MM.1S (cell line): Measurements from ENCODE around the gene HS3ST6.

Experiments
- DNase-seq: peaks from one replicate; pipeline ENCODE4 v3.0.0-alpha.2; 2015
- H2AFZ ChIP-seq: fragments of 300-600 bp; sonication (generic); 2 replicates; pipeline ENCODE4 v1.6.0; 2016; ENCODE audit warnings: antibody characterized with exemption, low read length
- H3F3A ChIP-seq: fragments of 300-600 bp; sonication (generic); 2 replicates; pipeline ENCODE4 v1.6.1; 2016; ENCODE audit warnings: mild to moderate bottlenecking, antibody characterized with exemption, low read length, moderate library complexity, mixed read lengths; ENCODE audit not compliant: insufficient read depth
- H3K27ac ChIP-seq: fragments of 300-600 bp; sonication (generic); 2 replicates; pipeline ENCODE4 v1.5.1; 2016; ENCODE audit warnings: mild to moderate bottlenecking, low read length
- H3K27me3 ChIP-seq: fragments of 300-600 bp; sonication (generic); replicated peaks from 2 replicates; pipeline ENCODE4 v1.6.0; 2016; ENCODE audit warnings: low read length; ENCODE audit not compliant: insufficient read depth
- H3K36me3 ChIP-seq: fragments of 300-600 bp; sonication (generic); replicated peaks from 2 replicates; pipeline ENCODE4 v1.6.1; 2016; ENCODE audit warnings: mild to moderate bottlenecking, low read length, mixed read lengths; ENCODE audit not compliant: insufficient read depth
- H3K4me1 ChIP-seq: fragments of 300-600 bp; sonication (generic); 2 replicates; pipeline ENCODE4 v1.6.1; 2016; ENCODE audit warnings: low read length, mixed read lengths
- H3K4me2 ChIP-seq: fragments of 300-600 bp; sonication (generic); 2 replicates; pipeline ENCODE4 v1.6.0; 2016; ENCODE audit warnings: low read depth, low read length
- H3K4me3 ChIP-seq: fragments of 300-600 bp; sonication (generic); 2 replicates; pipeline ENCODE4 v1.5.1; 2016; ENCODE audit warnings: low read length, mixed read lengths
- H3K79me2 ChIP-seq: fragments of 300-600 bp; sonication (generic); 2 replicates; pipeline ENCODE4 v1.6.1; 2016; ENCODE audit warnings: mixed run types, low read length, mixed read lengths
- H3K9ac ChIP-seq: fragments of 300-600 bp; sonication (generic); 2 replicates; pipeline ENCODE4 v1.6.1; 2016; ENCODE audit warnings: low read length, mixed read lengths
- H3K9me2 ChIP-seq: fragments of 300-600 bp; sonication (generic); replicated peaks from 2 replicates; pipeline ENCODE4 v1.6.1; 2016; ENCODE audit warnings: mild to moderate bottlenecking, low read length, mixed read lengths; ENCODE audit not compliant: insufficient read depth
- H3K9me3 ChIP-seq: fragments of 300-600 bp; sonication (generic); replicated peaks from 2 replicates; pipeline ENCODE4 v1.6.1; 2016; ENCODE audit warnings: mild to moderate bottlenecking, low read length, mixed read lengths; ENCODE audit not compliant: insufficient read depth
- H4K20me1 ChIP-seq: fragments of 300-600 bp; sonication (generic); 2 replicates; pipeline ENCODE4 v1.6.1; 2016; ENCODE audit warnings: mild to moderate bottlenecking, low read length, moderate library complexity, mixed read lengths; ENCODE audit not compliant: insufficient read depth
- EZH2 ChIP-seq: fragments of 300-600 bp; sonication (generic); optimal IDR thresholded peaks from 2 replicates; pipeline ENCODE3; 2017; ENCODE audit warnings: low read depth, mild to moderate bottlenecking, antibody characterized with exemption, low read length, mixed read lengths
- EZH2phosphoT487 ChIP-seq: fragments of 300-600 bp; sonication (generic); IDR thresholded peaks from 2 replicates; pipeline ENCODE4 v1.6.1; 2018; ENCODE audit warnings: antibody characterized with exemption, low read length
- TF ChIP-seq, protein P1 (sequence below): fragments of 300-600 bp; sonication (generic); IDR thresholded peaks from 2 replicates; pipeline ENCODE4 v1.5.1; 2016; ENCODE audit warnings: antibody characterized with exemption, low read length, mixed read lengths

The HS3ST6 gene

DNA sequence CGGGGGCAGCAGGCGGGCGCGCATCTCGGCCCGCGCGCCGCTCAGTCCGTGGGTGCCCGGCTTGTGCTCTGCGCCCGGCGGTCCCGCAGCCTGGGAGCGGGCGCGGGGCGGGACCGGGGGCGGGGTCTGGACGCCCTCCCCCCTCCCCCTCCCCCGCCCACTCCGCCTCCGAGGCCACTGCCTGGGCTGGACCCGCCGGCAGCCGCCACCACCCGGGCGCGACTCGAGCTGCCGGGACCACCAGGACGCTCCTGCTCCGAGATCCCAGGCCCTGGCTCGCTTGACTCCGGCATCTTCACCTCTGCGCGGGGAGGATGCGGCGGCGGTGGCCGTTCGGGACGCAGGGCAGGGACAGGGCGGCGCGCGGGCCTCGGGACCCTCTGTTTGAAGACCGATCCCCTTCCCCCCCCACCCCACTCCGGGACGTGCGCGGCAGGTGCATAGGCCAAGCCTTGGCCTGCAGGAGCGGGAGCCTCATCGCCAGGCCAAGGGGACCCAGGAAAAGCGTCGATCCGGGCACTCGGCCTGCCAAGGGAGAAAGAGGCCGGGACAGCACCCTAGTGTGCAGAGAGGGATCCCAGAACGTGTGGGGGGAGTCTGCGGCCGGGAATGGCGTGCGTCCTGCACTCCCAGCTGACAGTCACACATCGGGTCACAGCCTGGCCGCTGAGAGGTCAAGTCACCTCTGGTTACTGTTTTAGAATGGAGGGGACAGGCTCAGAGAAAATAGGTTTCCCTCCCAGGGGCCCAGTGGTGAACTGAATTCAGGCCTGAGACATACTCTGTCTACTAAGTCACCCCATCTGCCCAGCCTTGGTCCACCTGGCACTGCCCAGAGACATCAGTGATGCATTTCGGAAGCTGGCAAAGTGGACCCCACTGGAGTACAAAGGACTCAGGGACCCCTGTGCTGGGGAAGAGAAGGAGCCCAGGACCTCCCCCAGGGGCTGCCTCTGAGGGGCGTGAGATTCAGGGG lies at the start of gene HS3ST6:
Gene HS3ST6 (minus strand): TSS at position 65 of the 976 bp plus-strand sequence. CDS start 92 bp downstream, outside the sequence.
- no peak within 1 kb of the TSS for H3K4me2 ChIP-seq
- H3K4me3 ChIP-seq, result no peak within 1 kb of the TSS
- H3K27ac ChIP-seq, result no peak within 1 kb of the TSS

DNA sequence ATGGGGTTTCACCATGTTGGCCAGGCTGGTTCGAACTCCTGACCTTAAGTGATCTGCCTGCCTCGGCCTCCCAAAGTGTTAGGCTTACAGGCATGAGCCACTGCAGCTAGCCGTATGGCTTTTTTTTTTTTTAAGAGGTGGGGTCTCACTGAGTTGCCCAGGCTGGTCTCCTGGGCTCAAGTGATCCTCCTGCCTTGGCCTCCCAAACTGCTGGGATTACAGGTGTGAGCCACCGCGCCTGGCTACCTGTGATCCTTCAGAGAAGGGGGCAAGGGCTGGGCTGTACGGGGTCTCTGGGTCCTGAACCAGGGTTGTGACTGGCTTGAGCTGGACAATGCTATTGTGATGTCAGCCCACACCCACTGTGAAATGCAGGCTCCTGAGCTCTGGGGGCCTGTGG lies 48.2 kb upstream of the HS3ST6 start, which contains the start of gene RNF151:
Gene RNF151 (plus strand): TSS at position 397 of the 400 bp plus-strand sequence. CDS start 26 bp downstream, outside the sequence.
- no peak for TF ChIP-seq EZH2
- TF ChIP-seq, protein P1, sequence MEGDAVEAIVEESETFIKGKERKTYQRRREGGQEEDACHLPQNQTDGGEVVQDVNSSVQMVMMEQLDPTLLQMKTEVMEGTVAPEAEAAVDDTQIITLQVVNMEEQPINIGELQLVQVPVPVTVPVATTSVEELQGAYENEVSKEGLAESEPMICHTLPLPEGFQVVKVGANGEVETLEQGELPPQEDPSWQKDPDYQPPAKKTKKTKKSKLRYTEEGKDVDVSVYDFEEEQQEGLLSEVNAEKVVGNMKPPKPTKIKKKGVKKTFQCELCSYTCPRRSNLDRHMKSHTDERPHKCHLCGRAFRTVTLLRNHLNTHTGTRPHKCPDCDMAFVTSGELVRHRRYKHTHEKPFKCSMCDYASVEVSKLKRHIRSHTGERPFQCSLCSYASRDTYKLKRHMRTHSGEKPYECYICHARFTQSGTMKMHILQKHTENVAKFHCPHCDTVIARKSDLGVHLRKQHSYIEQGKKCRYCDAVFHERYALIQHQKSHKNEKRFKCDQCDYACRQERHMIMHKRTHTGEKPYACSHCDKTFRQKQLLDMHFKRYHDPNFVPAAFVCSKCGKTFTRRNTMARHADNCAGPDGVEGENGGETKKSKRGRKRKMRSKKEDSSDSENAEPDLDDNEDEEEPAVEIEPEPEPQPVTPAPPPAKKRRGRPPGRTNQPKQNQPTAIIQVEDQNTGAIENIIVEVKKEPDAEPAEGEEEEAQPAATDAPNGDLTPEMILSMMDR, result no peak
- no peak for TF ChIP-seq EZH2phosphoT487
- no peak within 1 kb of the TSS for H2AFZ ChIP-seq
- no peaks in the 10 kb centered on the region for H3K9me3 ChIP-seq
- H3K9ac ChIP-seq, result peak within 1 kb of the TSS; percentile 94; the same call in 1 of the 2 replicates
- peaks cover 31% of the 10 kb centered on the region for H3F3A ChIP-seq
- H3K4me2 ChIP-seq, result peak within 1 kb of the TSS; percentile 93
- no peaks in the 10 kb centered on the region for H3K9me2 ChIP-seq
- H3K27me3 ChIP-seq, result no peaks in the 10 kb centered on the region
- no peaks in the 10 kb centered on the region for H4K20me1 ChIP-seq
- H3K4me1 ChIP-seq, result peaks cover 7% of the 10 kb centered on the region; the same call in 1 of the 2 replicates
- H3K27ac ChIP-seq, result no peak within 1 kb of the TSS
- no peak for DNase-seq
- peak within 1 kb of the TSS; percentile 80 for H3K4me3 ChIP-seq
- peaks cover 17% of the 10 kb centered on the region for H3K36me3 ChIP-seq
- peaks cover 26% of the 10 kb centered on the region for H3K79me2 ChIP-seq

More for the DNA sequence above, at the start of gene HS3ST6:
- no peaks in the 10 kb centered on the region for H3K9me2 ChIP-seq
- H3K79me2 ChIP-seq, result no peaks in the 10 kb centered on the region
- no peaks in the 10 kb centered on the region for H3K9me3 ChIP-seq
- TF ChIP-seq EZH2, result no peak
- TF ChIP-seq EZH2phosphoT487, result no peak
- TF ChIP-seq, protein P1, result no peak
- H3K36me3 ChIP-seq, result no peaks in the 10 kb centered on the region
- no peak within 1 kb of the TSS for H3K9ac ChIP-seq
- H3F3A ChIP-seq, result no peaks in the 10 kb centered on the region
- no peaks in the 10 kb centered on the region for H3K4me1 ChIP-seq
- H3K27me3 ChIP-seq, result peaks cover 85% of the 10 kb centered on the region
- no peak for DNase-seq
- H2AFZ ChIP-seq, result no peak within 1 kb of the TSS
- H4K20me1 ChIP-seq, result no peaks in the 10 kb centered on the region

DNA sequence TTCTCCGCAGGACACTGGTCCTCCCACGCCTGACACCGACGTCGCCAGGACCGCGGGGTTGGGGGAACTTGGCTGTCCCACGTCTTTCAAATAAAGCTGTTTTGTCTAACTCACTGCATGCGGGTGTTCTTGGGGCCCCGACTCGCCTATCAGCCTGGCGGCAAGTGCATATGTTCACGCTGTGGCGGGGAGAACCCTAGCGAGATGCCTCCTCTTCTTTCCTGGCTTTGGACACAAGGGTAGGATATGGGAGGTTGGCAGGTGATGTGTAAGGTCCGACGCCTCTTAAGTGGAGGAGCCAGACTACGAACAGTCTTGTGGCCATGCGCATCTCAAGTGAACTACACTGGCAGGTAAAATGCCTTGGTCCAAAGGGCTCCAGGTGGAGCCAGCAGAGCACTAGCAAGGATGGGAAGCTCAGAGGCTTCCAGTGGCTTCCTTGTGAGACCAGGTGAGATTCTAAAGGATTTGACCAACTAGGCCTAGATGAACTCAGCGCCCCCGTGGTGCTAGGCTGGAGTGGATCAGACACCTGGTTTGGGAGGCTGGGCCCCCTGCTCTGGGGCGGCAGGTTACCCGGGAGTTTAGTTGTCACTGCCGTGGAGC lies 47.3 kb upstream of the HS3ST6 start:
- no peak for DNase-seq
- Histone ChIP-seq H3K9ac (peak overlapping the region; percentile 94), H3K79me2 (peaks cover 31% of the 10 kb centered on the region), H3K27ac (peak overlapping the region; percentile 52; the same call in 1 of the 2 replicates), H3K9me2 (no peaks in the 10 kb centered on the region), H3K4me1 (peaks cover 12% of the 10 kb centered on the region), H3K27me3 (no peaks in the 10 kb centered on the region), H2AFZ (peak overlapping the region; percentile 64; the same call in 1 of the 2 replicates), H4K20me1 (no peaks in the 10 kb centered on the region), H3K36me3 (peaks cover 17% of the 10 kb centered on the region), H3K4me2 (peak overlapping the region; percentile 93), H3F3A (peaks cover 37% of the 10 kb centered on the region), H3K9me3 (no peaks in the 10 kb centered on the region), H3K4me3 (peak overlapping the region; percentile 80)
- TF ChIP-seq, protein P1, result no peak
- TF ChIP-seq EZH2 (no peak), EZH2phosphoT487 (no peak)
